Kasumi-1 (cell line): ENCODE measurements around the gene TRIM37.
"Not testable (repeated sequence)": the region's sequence is repeated elsewhere in the genome, so short reads cannot be mapped to it uniquely, and the experiment has no call there.

ENCODE experiments used
- DNase-seq, 2 experiments: peaks; one replicate each; lab custom pipeline; 2025; lab: John Stamatoyannopoulos, UW

The TRIM37 gene

GRCh38 chr17:59106463-59107305 is at the start of gene TRIM37:
TSS of gene TRIM37 (minus strand) at chr17:59106880. CDS start at chr17:59106461, 419 bp downstream.
- DNase-seq = peak; percentile 99

DNA sequence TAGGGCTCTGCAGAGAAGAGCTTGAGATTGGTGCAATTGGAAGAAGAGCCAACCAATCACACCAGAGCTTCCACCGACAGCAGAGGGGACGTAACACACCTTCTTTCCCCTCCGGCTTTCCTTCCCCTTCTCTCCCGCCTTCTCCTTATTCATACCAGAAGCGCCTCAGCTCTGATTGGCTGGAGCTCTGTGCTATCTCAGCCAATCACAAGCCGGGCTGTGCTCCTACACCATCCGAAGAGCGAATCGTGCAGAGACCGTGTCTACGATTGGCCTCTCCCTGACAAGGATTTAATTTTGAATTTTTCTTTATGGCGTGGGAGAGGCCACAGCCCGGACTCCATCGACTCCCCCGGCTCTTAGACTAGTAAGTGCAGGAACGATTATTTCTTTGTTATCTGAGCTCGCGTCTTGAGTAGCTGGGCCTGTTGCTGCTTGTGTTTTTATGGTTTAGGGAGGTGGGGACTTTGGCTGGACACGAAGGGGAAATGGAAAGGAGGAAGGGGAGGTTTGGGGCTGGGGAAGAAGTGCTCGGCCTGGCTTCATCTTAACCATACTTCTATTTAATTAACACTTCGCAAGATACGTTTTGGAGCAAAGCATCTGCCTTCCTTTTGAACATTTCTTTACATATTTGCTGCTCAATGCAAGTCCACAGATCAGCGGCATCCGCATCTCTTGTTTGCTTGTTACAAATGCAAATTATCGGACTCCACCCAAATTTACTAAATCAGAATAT is 48.9 kb upstream of the TRIM37 start, which contains the start of gene PRR11:
Gene PRR11 (plus strand): TSS at position 308 of the 739 bp plus-strand sequence. CDS start 14,007 bp downstream, outside the sequence.
- DNase-seq = peak; percentile 100

DNA sequence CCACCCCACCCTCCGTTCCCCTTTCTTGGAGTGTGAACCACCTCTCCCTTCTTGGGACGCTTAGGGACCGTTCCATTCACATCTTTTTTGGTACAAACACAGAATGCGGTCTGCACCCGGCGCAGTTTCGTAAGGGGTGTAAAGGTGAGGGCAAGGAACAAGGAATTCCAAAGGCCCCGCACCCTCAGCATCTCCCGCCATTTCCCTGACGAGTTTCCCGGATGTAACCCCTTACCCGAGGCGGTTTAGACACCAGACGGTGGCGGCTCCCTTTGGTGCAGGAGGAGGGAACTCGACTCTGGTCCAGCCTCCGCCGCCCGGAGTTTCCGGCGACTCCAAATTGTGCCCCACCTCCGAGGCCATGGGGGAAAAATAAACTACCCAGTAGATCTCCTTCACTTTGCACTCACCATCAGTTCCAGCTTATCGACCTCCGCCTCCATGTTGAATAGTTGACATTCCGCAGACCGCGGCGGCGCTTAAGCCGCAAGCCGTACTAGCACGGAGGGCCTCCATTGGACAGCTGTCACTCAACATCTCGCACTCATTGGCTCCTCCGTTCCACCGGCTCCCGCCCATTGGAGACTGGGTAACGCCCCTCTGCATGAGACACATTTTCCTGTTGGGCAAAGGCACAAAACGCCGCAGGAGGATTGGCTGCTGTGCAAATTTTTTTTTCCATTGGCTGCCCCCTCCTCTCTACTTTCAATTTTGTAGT is 48.2 kb upstream of the TRIM37 start, which contains the start of gene SKA2:
Gene SKA2 (minus strand): TSS at position 466 of the 718 bp plus-strand sequence. CDS start 23 bp downstream, at position 443.
- peak; percentile 100 for DNase-seq

GRCh38 chr17:59154292-59154720 is 47.6 kb upstream of the TRIM37 start:
- DNase-seq = peak; percentile 84 to 87

DNA sequence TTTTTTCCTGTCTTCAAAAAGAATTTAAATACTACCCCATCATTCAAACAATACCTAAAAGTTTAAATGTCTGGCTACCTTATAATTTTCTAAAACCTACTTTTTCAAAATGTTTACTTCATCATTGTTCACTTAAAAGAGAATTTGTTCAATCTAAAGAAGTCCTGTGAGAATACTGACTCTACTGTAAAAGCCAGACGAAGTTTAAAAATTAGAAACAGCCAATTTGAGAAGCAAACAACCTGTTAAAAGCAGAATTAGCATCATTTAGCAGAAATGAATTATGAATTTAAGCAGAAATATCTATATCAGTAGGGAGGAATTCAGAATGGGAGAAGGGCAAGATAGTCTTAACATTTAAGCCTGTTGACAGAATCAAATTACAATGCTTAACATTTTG is 46.2 kb upstream of the TRIM37 start:
- no peak for DNase-seq

GRCh38 chr17:59151591-59151990 is 44.9 kb upstream of the TRIM37 start:
- no peak for DNase-seq

DNA sequence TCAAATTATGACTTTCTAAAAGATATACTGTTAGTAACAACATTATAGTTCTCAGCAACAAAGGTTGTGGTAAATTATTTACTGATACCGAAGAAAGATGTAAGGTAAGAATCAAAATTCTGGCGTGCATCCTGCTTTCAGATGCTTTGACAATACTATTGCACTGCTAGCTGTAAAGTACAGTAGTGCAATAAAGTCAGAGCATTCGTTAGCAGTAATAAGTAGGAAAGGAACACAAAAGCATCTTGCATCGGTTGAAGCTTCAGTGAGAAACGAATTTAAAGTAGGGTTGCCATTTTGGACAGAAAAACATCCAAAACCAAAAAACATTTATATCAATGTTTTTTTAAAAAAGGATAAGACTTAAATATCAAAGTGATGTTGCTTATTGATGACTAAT is 44.3 kb upstream of the TRIM37 start:
- no peak for DNase-seq

DNA sequence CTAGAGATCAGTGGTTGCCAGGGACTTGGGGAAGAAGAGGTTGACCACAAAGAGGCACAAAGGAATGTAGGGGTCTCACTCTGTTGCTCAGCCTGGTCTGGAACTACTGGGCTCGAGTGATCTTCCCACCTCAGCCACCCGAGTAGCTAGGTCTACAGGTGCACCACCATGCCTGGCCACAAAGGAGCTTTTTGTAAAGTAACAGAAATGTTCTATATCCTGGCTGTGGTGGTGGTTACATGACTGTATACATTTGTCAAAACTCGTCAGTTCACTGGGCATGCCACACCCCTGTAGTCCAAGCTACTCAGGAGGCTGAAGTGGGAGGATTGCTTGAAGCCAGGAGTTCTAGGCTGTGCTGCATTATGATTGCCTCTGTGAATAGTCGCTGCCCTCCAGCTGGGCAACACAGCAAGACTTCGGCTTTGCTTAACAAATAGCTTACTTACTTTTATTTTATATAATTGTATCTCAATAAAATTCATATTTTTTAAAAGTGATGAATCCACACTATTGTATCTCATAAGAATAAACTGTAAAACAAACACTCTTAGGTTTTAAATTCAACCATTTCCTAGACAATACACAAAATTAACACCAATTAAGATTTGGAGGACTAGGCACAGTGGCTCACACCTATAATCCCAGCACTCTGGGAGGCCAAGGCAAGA is 43.3 kb upstream of the TRIM37 start:
- no peak for DNase-seq

- no peak for DNase-seq
Measured at GRCh38 chr17:59149051-59149450, 42.4 kb upstream of the TRIM37 start.

- no peak for DNase-seq
Measured at GRCh38 chr17:59145571-59146096, 39.0 kb upstream of the TRIM37 start.

DNA sequence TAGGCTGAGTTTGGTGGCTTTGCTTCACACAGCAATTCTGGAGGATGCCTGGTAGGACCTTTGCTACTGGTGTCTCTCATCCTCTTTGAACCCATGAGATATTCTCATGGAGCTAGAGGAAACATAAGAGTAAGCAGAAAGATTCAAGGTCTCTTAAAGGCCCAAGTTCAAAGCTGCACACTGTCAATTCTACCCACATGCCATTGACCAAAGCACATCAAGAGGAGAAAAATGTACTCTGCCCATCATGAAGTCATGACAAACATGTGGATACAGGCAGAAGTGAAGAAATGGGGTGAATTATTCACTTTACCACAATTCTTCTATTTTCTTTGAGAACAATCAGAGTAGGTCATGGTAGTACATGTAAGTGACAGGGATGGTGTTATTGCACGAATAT is 35.2 kb upstream of the TRIM37 start:
- DNase-seq = no peak

GRCh38 chr17:59139939-59140338 is 33.3 kb upstream of the TRIM37 start:
- no peak for DNase-seq

DNA sequence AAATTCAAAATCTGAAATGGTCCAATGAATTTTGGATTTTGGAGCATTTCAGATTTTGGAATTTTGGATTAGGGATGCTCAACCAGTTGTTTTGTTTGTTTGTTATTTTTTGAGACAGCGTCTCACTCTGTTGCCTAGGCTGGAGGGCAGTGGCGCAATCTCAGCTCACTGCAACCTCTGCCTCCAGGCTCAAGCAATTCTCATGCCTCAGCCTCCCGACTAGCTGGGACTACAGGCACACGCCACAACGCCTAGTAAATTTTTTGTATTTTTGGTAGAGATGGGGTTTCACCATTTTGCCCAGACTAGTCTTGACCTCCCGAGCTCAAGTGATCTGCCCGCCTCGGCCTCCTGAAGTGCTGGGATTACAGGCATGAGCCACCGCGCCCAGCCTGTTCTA is 31.7 kb upstream of the TRIM37 start:
- DNase-seq = not testable (repeated sequence)

- DNase-seq = no peak
Measured at GRCh38 chr17:59131131-59131530, 24.5 kb upstream of the TRIM37 start.

GRCh38 chr17:59129814-59130213 is 23.1 kb upstream of the TRIM37 start:
- no peak for DNase-seq

DNA sequence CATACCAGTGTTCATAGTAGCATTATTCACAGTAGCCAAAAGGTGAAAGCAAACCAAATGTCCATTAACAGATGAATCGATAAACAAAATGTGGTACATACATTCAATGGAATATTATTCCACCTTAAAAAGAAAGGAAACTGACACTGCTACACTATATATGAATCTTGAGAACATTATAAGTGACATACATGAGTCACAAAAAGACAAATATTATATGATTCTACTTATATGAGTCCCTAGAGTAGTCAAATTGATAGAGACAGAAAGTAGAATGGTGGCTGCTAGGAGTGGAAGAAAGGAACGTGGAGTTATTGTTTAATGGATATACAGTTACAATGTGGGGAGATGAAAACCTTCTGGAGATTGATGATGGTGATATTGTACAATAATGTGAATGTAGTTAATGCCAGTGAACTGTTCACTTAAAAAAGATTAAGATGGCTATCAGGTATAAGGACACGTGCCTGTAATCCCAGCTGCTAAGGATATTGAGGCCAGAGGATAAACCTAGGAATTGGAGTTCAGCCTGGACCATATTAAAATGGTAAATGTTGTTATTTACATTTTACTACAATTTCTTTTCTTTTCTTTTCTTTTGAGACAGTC is 20.2 kb upstream of the TRIM37 start:
- no peak for DNase-seq

GRCh38 chr17:59124665-59125064 is 18.0 kb upstream of the TRIM37 start:
- DNase-seq = no peak

DNA sequence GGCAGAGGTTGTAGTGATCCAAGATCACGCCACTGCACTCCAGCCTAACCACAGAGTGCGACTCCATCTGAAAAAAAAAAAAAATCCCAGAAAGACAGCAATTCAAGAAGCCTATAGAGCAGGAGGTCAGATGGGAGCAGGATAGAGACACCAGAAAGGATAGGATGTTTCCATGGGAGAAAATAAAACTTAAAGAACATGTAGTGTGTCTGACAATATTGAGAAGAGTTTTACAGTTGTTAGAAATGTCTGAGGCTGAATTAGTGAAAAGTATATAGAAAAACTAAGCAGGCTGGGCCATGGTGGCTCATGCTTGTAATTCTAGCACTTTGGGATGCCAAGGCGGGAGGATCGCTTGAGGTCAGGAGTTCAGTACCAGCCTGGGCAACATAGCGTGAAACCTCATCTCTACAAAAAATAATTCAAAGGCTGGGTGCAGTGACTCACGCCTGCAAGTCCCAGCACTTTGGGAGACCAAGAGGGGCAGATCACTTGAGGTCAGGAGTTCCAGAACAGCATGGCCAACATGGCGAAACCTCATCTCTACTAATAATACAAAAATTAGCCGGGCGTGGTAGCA is 15.3 kb upstream of the TRIM37 start:
- no peak for DNase-seq

- no peak for DNase-seq
Measured at GRCh38 chr17:59115474-59115873, 8.8 kb upstream of the TRIM37 start.

GRCh38 chr17:59111539-59111938 is 4.9 kb upstream of the TRIM37 start:
- DNase-seq = no peak

DNA sequence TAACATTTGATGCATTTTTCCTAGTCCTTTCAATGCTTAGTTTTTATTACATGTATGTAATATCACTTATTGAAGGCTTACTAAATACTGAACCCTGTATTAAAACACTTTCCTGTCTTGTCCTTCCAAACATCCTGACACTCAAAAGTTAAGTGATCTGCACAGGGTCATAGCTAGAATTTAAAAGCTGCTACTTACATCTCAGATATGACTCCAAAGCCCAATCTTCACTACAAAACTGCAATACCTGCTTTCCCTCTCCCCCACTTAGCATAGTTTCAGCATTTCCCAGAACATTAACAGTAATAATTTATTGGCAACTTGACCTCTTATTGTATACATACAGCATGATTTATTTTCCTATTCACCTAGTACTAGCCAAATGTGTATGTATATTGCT is 4.3 kb upstream of the TRIM37 start:
- DNase-seq = no peak
